A549 treated with Mapracorat at 1 μM for 4 hours (cell line): Measurements from ENCODE around the gene AMPD1. TPM values are rescaled to one million over a fixed set of nuclear protein-coding genes. Genes with fewer than 3 reads are reported as not detected.

Experiments
- total RNA-seq: library from RNA; stranded (reverse); fragments of 200-300 nt; extraction: Qiagen RNA extraction; gene quantifications from 5 replicates; pipeline ENCODE4 v1.2.3, GENCODE V29; 2022

AMPD1 gene
- total RNA-seq, result not detected in 5 replicates

GRCh38 chr1:114695430-114696058 is at the start of gene AMPD1:
Gene AMPD1 (minus strand): TSS chr1:114695546. CDS start chr1:114695471, 75 bp downstream.

GRCh38 chr1:114716304-114717170 is 21.2 kb upstream of the AMPD1 start, which contains the start of gene NRAS:
Gene NRAS (minus strand): TSS chr1:114716771. CDS start chr1:114716160, 611 bp downstream.

GRCh38 chr1:114669562-114670082 is 25.7 kb downstream of the AMPD1 start, which contains the start of gene DENND2C:
Gene DENND2C (minus strand): TSS chr1:114670049. CDS start chr1:114625984, 44,065 bp downstream.

Other genes starting within 250 kb of the AMPD1 start
- gene TRIM33, start 184.3 kb downstream of the AMPD1 start, total RNA-seq, result 9.2 to 14.5 TPM (median 12.1 TPM) in 5 replicates
- 23.5 to 29.1 TPM (median 26.1 TPM) in 5 replicates for gene BCAS2, start 113.9 kb downstream of the AMPD1 start, total RNA-seq
- gene DENND2C, start 25.5 kb downstream of the AMPD1 start, total RNA-seq, result 0.36 to 0.59 TPM (median 0.45 TPM) in 5 replicates
- 26.2 to 32.2 TPM (median 30.0 TPM) in 5 replicates for gene NRAS, start 21.2 kb upstream of the AMPD1 start, total RNA-seq
- gene CSDE1, start 62.4 kb upstream of the AMPD1 start, total RNA-seq, result 118 to 154 TPM (median 130 TPM) in 5 replicates
- gene SIKE1, start 85.1 kb upstream of the AMPD1 start, total RNA-seq, result 12.1 to 19.6 TPM (median 17.1 TPM) in 5 replicates
- not detected in 5 replicates for gene SYCP1, start 159.3 kb upstream of the AMPD1 start, total RNA-seq